PC-9 (cell line): ENCODE measurements around the gene NEUROD2.

Experiments
- CTCF ChIP-seq: fragments of 200-600 bp; sonication (generic); conservative IDR thresholded peaks from 2 replicates; pipeline ENCODE4 v1.6.1; 2017; ENCODE audit warnings: mixed run types, antibody characterized with exemption, mild to moderate bottlenecking, moderate library complexity
- EZH2 ChIP-seq: fragments of 200-600 bp; sonication (generic); IDR thresholded peaks from 2 replicates; pipeline ENCODE4 v1.8.0; 2017; ENCODE audit warnings: antibody characterized with exemption, low read depth

- TF ChIP-seq CTCF (no peak), EZH2 (no peak)
Observed at GRCh38 chr17:39612935-39613464, 5.3 kb upstream of the NEUROD2 start.
